Omental fat pad (tissue), 4 donors: ENCODE measurements around the gene GALNT10. TPM values are rescaled to one million over a fixed set of nuclear protein-coding genes. Genes with fewer than 3 reads are reported as not detected.

Experiments
- ATAC-seq: fragments of 150-250 bp; one replicate; pipeline ENCODE4 v1.9.1; 2016; ENCODE audit warnings: mild to moderate bottlenecking, moderate library complexity; ENCODE audit not compliant: low FRiP score
- DNase-seq: peaks from one replicate; pipeline ENCODE4 v3.0.0-alpha.2; 2019; ENCODE audit warnings: low spot score
- CTCF ChIP-seq, 3 donors: fragments of 450-650 bp; IDR thresholded peaks; one replicate each; pipeline ENCODE4 v1.5.1; 2016 to 2017; ENCODE audit warnings: antibody characterized with exemption in 3 of 3, mild to moderate bottlenecking in 3 of 3, moderate library complexity in 2 of 3
- total RNA-seq, 4 donors: library from RNA; depleted of rRNA; stranded (reverse); fragments of >200 nt; gene quantifications; one replicate each; pipeline ENCODE4 v1.1.0, GENCODE V29; 2016

Gene GALNT10
- total RNA-seq, 4 donors from 2014 or later = 21.3 to 49.7 (median 27.2) TPM

DNA sequence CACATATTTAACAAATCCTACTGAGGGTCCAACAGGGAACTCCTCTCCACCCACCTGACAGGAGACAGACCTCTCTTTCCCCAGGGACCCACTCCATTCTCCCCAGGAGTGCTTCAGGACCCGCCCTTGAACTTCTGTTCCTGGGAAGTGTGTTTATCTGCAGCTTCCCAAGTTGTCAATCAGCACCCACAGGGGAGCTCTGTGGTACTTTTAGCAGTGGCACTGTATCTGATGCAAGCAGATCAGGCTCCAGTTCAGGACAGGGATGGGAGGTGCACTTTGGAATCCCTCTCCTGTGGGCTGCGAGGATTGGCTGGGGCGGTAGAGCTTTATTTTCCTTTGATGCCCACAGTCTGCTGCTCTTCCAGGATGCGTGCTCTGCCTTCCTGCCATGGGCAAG is 8.7 kb downstream of the GALNT10 start:
- no peak for ATAC-seq
- no peak for TF ChIP-seq CTCF (IDR thresholded peaks at IDR 0.05)
- no peak for DNase-seq

GRCh38 chr5:154199671-154200220 is 9.2 kb downstream of the GALNT10 start:
- DNase-seq (no peak), ATAC-seq (no peak)
- no peak for TF ChIP-seq CTCF (IDR thresholded peaks at IDR 0.05)

- DNase-seq (no peak), ATAC-seq (no peak)
- TF ChIP-seq CTCF (IDR thresholded peaks at IDR 0.05) = no peak
Observed at GRCh38 chr5:154200221-154200620, 9.7 kb downstream of the GALNT10 start.

DNA sequence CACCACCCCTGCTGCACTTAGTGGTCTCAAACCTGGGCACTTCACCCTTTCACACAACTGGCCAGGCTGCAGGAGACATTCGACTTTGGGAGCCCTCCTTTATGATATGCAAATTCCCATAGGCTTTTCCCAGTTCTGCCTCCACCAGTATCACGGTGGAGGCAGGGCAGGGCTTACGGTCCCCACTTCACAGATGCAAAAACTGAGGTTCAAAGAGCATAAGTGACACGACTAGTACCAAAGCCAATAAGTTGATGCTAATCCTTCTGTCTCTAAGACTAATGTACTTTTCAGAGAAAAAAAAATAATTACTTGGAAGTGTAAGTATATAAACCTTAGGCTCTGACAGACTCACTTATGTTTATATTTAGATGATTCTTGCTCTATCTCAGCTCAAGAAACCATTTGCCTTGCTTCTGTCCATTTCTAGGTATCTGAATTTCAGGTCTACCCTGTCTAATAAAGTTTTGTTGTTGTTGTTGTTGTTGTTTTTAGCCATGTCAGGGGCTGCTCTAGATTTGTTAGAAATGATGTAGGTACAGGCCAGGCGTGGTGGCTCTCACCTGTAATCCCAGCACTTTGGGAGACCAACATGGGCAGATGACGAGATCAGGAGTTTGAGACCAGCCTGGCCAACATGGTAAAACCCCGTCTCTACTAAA is 10.7 kb downstream of the GALNT10 start:
- DNase-seq (no peak), ATAC-seq (no peak)
- no peak for TF ChIP-seq CTCF (IDR thresholded peaks at IDR 0.05)

- no peak for TF ChIP-seq CTCF (IDR thresholded peaks at IDR 0.05)
- ATAC-seq = no peak
- no peak for DNase-seq
Observed at GRCh38 chr5:154202379-154203260, 12.1 kb downstream of the GALNT10 start.

- no peak for ATAC-seq
- no peak for DNase-seq
- TF ChIP-seq CTCF (IDR thresholded peaks at IDR 0.05) = no peak
Observed at GRCh38 chr5:154203798-154204578, 13.5 kb downstream of the GALNT10 start.
